Choroid plexus epithelial cell (primary cell): Measurements from ENCODE around the gene RIPK3.

Source experiments
- DNase-seq: peaks from one replicate; pipeline ENCODE4 v3.0.0-alpha.2; 2010; ENCODE audit warnings: low read depth
- H3K4me3 ChIP-seq: 2 replicates; pipeline ENCODE4 v1.5.1; 2011; ENCODE audit warnings: low read depth, mild to moderate bottlenecking, control low read depth, low read length, moderate library complexity
- CTCF ChIP-seq: conservative IDR thresholded peaks from 2 replicates; pipeline ENCODE4 v1.5.1; 2011; ENCODE audit warnings: low read depth, mild to moderate bottlenecking, control low read depth, inconsistent platforms, low read length, moderate library complexity

Gene RIPK3

GRCh38 chr14:24290746-24291145 lies 49.0 kb downstream of the RIPK3 start:
- no peak for DNase-seq
- TF ChIP-seq CTCF: no peak
- H3K4me3 ChIP-seq: no peak overlapping the region

- no peak for TF ChIP-seq CTCF
- DNase-seq: no peak
- no peak overlapping the region for H3K4me3 ChIP-seq
Observed at GRCh38 chr14:24289649-24290280, 50.0 kb downstream of the RIPK3 start.

DNA sequence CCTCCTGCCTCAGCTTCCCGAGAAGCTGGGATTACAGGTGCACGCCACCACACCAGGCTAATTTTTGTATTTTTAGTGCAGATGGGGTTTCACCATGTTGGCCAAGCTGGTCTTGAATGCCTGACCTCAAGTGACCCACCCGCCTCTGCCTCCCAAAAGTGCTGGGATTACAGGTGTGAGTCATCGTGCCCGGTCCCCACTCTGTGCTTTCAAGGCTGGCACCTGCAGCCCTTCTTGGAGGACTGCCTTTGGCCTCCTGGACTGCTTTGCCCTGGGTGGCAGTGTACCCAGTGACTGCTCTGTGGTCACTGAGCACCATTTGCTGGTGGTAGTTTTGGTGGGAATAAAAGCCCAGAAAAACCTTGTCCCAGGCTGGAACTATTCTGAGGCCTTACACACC lies 52.8 kb downstream of the RIPK3 start:
- TF ChIP-seq CTCF: no peak
- no peak overlapping the region for H3K4me3 ChIP-seq
- no peak for DNase-seq
